ENCODE measurements around the gene HAPLN2. TPM values are rescaled to one million over a fixed set of nuclear protein-coding genes. Genes with fewer than 3 reads are reported as not detected.

HAPLN2 gene
- total RNA-seq, 2 donors from 2014 or later = 3.8 TPM; not detected in 1

- no peak overlapping the region for H3K27ac Mint-ChIP-seq
- no peaks in the 10 kb centered on the region for H3K9me3 Mint-ChIP-seq
- no peak for ATAC-seq
- H3K36me3 Mint-ChIP-seq = peaks cover 0 to 7% of the 10 kb centered on the region in 2 donors
- DNase-seq (ENCODE audit: low spot score in 2 of 2) = no peak
Observed at GRCh38 chr1:156646738-156647211, 27.6 kb downstream of the HAPLN2 start.

- no peak for DNase-seq (ENCODE audit: low spot score in 2 of 2)
- no peak overlapping the region for H3K27ac Mint-ChIP-seq
- no peak for ATAC-seq
- no peaks in the 10 kb centered on the region for H3K9me3 Mint-ChIP-seq
- peaks cover 0 to 6% of the 10 kb centered on the region in 2 donors for H3K36me3 Mint-ChIP-seq
Observed at GRCh38 chr1:156647351-156647750, 28.1 kb downstream of the HAPLN2 start.

GRCh38 chr1:156648496-156648895 lies 29.3 kb downstream of the HAPLN2 start:
- Mint-ChIP-seq H3K9me3 (no peaks in the 10 kb centered on the region), H3K36me3 (no peaks in the 10 kb centered on the region), H3K27ac (no peak overlapping the region)
- no peak for DNase-seq (ENCODE audit: low spot score in 2 of 2)
- no peak for ATAC-seq

- Mint-ChIP-seq H3K9me3 (no peaks in the 10 kb centered on the region), H3K36me3 (no peaks in the 10 kb centered on the region), H3K27ac (no peak overlapping the region)
- DNase-seq (ENCODE audit: low spot score in 2 of 2) (no peak), ATAC-seq (no peak)
Observed at GRCh38 chr1:156648951-156649350, 29.7 kb downstream of the HAPLN2 start.

GRCh38 chr1:156652131-156652991 lies 33.1 kb downstream of the HAPLN2 start:
- DNase-seq (ENCODE audit: low spot score in 2 of 2) (no peak), ATAC-seq (no peak)
- H3K9me3 Mint-ChIP-seq = no peaks in the 10 kb centered on the region
- H3K27ac Mint-ChIP-seq = no peak overlapping the region
- no peaks in the 10 kb centered on the region for H3K36me3 Mint-ChIP-seq

- no peak for DNase-seq (ENCODE audit: low spot score in 2 of 2)
- Mint-ChIP-seq H3K27ac (no peak overlapping the region), H3K36me3 (no peaks in the 10 kb centered on the region), H3K9me3 (no peaks in the 10 kb centered on the region)
- no peak for ATAC-seq
Observed at GRCh38 chr1:156652992-156653355, 33.8 kb downstream of the HAPLN2 start.

GRCh38 chr1:156654700-156655099 lies 35.5 kb downstream of the HAPLN2 start:
- no peak for DNase-seq (ENCODE audit: low spot score in 2 of 2)
- H3K9me3 Mint-ChIP-seq = no peaks in the 10 kb centered on the region
- H3K36me3 Mint-ChIP-seq = no peaks in the 10 kb centered on the region
- ATAC-seq = no peak
- no peak overlapping the region for H3K27ac Mint-ChIP-seq

- Mint-ChIP-seq H3K27ac (no peak overlapping the region), H3K9me3 (no peaks in the 10 kb centered on the region), H3K36me3 (no peaks in the 10 kb centered on the region)
- ATAC-seq = no peak
- DNase-seq (ENCODE audit: low spot score in 2 of 2) = no peak
Observed at GRCh38 chr1:156655151-156655903, 36.1 kb downstream of the HAPLN2 start.

- DNase-seq (ENCODE audit: low spot score in 2 of 2) (no peak), ATAC-seq (no peak)
- no peaks in the 10 kb centered on the region for H3K9me3 Mint-ChIP-seq
- no peaks in the 10 kb centered on the region for H3K36me3 Mint-ChIP-seq
- H3K27ac Mint-ChIP-seq = no peak overlapping the region
Observed at GRCh38 chr1:156655904-156656516, 36.8 kb downstream of the HAPLN2 start.

- Mint-ChIP-seq H3K36me3 (no peaks in the 10 kb centered on the region), H3K9me3 (no peaks in the 10 kb centered on the region), H3K27ac (no peak overlapping the region)
- ATAC-seq (peak; percentile 43 to 44), DNase-seq (ENCODE audit: low spot score in 2 of 2) (peak; percentile 71 to 85)
Observed at GRCh38 chr1:156656806-156657740, 37.9 kb downstream of the HAPLN2 start.

- ATAC-seq (no peak), DNase-seq (ENCODE audit: low spot score in 2 of 2) (no peak)
- H3K9me3 Mint-ChIP-seq = no peaks in the 10 kb centered on the region
- H3K36me3 Mint-ChIP-seq = no peaks in the 10 kb centered on the region
- no peak overlapping the region for H3K27ac Mint-ChIP-seq
Observed at GRCh38 chr1:156657741-156658319, 38.6 kb downstream of the HAPLN2 start.

GRCh38 chr1:156658496-156658895 lies 39.3 kb downstream of the HAPLN2 start:
- no peak overlapping the region for H3K27ac Mint-ChIP-seq
- DNase-seq (ENCODE audit: low spot score in 2 of 2) (no peak), ATAC-seq (no peak)
- H3K9me3 Mint-ChIP-seq = no peaks in the 10 kb centered on the region
- H3K36me3 Mint-ChIP-seq = no peaks in the 10 kb centered on the region

- H3K36me3 Mint-ChIP-seq = no peaks in the 10 kb centered on the region
- no peaks in the 10 kb centered on the region for H3K9me3 Mint-ChIP-seq
- ATAC-seq (no peak), DNase-seq (ENCODE audit: low spot score in 2 of 2) (no peak)
- H3K27ac Mint-ChIP-seq = peak overlapping the region; percentile 65 to 69
Observed at GRCh38 chr1:156658945-156659574, 39.8 kb downstream of the HAPLN2 start.

- Mint-ChIP-seq H3K36me3 (no peaks in the 10 kb centered on the region), H3K27ac (peak overlapping the region; percentile 65 to 69), H3K9me3 (no peaks in the 10 kb centered on the region)
- DNase-seq (ENCODE audit: low spot score in 2 of 2) (no peak), ATAC-seq (no peak)
Observed at GRCh38 chr1:156659661-156659987, 40.4 kb downstream of the HAPLN2 start.

- peak; percentile 90 to 99 for DNase-seq (ENCODE audit: low spot score in 2 of 2)
- H3K27ac Mint-ChIP-seq = peak overlapping the region; percentile 69 to 71
- H3K9me3 Mint-ChIP-seq = no peaks in the 10 kb centered on the region
- ATAC-seq = peak; percentile 79 to 88
- H3K36me3 Mint-ChIP-seq = no peaks in the 10 kb centered on the region
Observed at GRCh38 chr1:156659988-156660751, 41.0 kb downstream of the HAPLN2 start.
